IPS-15b (cell line): ENCODE results near the gene SRXN1.

Experiments
- H3K27me3 ChIP-seq: one replicate; pipeline ENCODE4 v1.6.1; 2013; ENCODE audit warnings: low read length; ENCODE audit not compliant: control insufficient read depth, insufficient read depth
- H3K36me3 ChIP-seq: one replicate; pipeline ENCODE4 v1.6.1; 2013; ENCODE audit warnings: low read length; ENCODE audit not compliant: control insufficient read depth, insufficient read depth
- H3K4me1 ChIP-seq: one replicate; pipeline ENCODE4 v1.6.1; 2013; ENCODE audit warnings: mild to moderate bottlenecking, low read length; ENCODE audit not compliant: control insufficient read depth, insufficient read depth
- H3K4me3 ChIP-seq: one replicate; pipeline ENCODE4 v1.5.1; 2013; ENCODE audit warnings: low read depth, low read length
- H3K9ac ChIP-seq: one replicate; pipeline ENCODE4 v1.6.1; 2013; ENCODE audit warnings: low read depth, mild to moderate bottlenecking, low read length
- H3K9me3 ChIP-seq: one replicate; pipeline ENCODE4 v1.6.1; 2013; ENCODE audit warnings: mild to moderate bottlenecking, low read length; ENCODE audit not compliant: control insufficient read depth, insufficient read depth

SRXN1 gene

DNA sequence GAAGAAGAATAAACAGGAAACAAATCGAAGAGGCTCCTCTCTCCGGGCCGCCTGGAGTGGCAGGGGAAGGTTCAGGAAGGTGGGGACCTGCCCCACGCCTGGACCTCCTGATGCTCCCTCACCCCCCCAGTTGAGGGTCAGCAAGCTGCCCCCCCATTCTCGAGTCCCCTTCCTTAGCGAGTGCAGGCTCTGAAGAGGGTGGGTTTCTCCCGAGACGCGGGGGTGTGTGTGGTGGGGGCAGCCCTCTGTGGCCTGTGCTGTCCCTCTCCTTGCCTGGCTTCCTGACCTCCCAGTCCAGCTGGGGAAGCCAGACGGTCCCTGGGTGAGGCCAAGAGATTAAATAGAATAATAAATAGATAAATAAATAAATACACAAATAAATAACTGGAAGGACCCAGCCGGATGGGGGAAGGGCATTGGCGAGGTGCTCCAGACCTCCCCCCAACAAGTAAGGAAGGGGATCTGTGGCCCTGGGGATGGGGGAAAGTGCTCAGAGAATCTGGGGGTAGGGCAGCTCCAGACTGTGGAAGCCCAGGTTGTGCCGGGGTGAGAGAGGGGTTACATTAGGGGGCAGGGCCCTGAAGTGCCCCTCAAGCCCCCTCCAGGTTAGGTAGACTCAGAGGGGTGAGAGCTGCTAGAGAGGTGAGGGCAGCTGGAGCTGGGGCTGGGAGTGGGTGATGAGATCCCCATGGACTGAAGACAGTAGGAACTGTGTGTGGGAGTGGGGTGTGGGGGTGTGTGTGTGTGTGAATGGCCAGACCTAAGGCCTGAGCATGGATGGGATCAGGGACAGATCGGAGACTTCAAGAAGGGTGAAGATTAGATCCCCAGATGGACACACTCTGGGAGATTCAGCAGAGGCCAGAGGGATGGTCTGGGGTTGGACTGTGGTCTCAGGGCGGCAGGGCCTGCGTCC lies 9.5 kb upstream of the SRXN1 start:
- Histone ChIP-seq H3K4me1 (peaks cover 45% of the 10 kb centered on the region), H3K36me3 (no peaks in the 10 kb centered on the region)

DNA sequence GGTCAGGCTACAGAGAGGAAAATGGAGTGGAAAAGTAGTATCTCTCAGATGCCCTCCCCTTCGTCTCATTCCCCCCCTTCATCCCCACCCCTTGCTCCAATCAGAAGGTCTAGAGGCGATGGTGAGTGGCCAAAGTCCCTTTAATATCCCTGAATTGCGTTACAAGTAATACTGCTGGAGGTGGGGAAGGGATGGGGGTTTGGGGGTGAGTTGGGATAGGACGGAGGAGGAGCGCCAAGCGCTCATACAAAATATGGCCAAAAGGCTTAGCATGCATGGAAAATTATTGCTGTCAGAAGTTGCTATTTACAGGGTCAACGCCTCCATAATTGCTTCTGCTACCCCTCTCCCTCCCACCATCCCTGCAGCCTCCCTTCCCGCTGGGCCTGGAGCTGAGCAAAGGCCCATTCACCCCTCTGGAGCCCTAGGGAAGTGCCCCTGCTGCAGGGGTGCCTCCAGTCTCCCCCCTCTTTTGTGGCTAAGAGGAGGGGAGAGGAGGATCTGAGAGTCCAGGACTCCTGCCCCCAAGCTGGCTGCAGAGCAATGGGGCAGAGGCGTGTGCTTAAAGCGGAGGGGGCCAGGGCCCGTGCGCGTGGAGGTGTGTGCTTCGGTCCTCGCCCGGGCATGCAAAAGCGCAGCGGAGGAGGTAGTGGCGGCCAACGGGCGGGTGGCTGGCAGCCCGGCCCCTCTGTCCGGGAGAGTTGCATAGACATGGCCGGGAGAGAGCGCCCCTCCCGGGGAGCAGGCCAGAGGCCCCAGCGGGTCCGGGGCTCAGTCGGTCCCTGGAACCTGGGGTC lies 8.7 kb upstream of the SRXN1 start:
- peaks cover 52% of the 10 kb centered on the region for H3K27me3 ChIP-seq
- H3K9ac ChIP-seq = no peak overlapping the region
- H3K9me3 ChIP-seq = no peaks in the 10 kb centered on the region
- peaks cover 54% of the 10 kb centered on the region for H3K4me1 ChIP-seq
- no peaks in the 10 kb centered on the region for H3K36me3 ChIP-seq
- H3K4me3 ChIP-seq = peak overlapping the region; percentile 22

More for the DNA sequence above, 9.5 kb upstream of the SRXN1 start:
- peaks cover 52% of the 10 kb centered on the region for H3K27me3 ChIP-seq
- peak overlapping the region; percentile 22 for H3K4me3 ChIP-seq
- H3K9ac ChIP-seq = no peak overlapping the region
- no peaks in the 10 kb centered on the region for H3K9me3 ChIP-seq

DNA sequence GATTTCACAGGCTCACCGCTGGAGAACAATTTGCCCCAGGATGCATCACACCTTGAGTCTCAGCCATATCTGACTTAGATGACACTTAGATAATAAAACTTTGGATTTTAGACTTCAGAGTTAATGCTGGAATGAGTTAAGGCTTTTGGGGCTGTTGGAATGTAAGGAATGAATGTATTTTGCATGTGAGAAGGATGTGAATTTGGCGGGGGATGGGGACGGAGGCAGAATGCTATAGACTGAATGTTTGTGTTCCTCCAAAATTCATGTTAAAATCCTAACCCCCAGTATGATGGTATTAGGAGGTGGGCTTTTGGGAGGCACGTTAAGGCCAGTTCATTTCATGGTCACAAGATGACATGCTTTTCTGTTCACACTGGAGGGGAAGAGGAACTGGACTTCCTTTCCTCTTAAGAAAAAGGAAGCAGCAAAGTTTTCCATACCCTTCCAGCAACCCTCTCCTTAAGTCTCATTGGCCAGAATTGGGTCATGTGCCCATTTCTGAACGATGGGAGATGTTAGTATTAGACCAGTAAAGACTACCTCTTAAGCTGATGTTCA lies 5.8 kb upstream of the SRXN1 start:
- H3K4me1 ChIP-seq = peaks cover 44% of the 10 kb centered on the region
- no peak overlapping the region for H3K9ac ChIP-seq
- peak overlapping the region; percentile 36 for H3K4me3 ChIP-seq

DNA sequence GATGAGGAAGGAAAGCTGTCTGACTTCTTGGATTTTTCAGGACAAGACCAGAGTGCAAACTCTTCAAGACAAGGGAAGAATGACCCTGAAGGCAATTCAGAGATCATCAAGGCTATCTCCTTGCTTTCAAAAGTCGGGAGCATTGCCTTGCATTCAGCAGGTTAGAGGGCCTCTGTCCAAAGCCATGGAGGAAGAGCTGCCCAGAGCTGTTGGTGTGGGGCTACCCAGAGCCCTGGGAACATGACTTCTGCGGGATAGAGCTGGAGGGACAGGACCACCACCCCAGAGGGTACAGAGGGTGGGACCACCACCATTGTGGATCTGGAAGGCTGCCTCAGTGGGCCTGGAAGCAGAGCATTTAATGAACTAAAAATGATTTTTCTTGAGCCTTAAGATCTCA lies 5.2 kb upstream of the SRXN1 start:
- Histone ChIP-seq H3K9ac (peak overlapping the region; percentile 19), H3K9me3 (no peaks in the 10 kb centered on the region), H3K27me3 (peaks cover 34% of the 10 kb centered on the region), H3K4me1 (peaks cover 44% of the 10 kb centered on the region), H3K4me3 (no peak overlapping the region), H3K36me3 (no peaks in the 10 kb centered on the region)

More for the DNA sequence above, 5.8 kb upstream of the SRXN1 start:
- H3K27me3 ChIP-seq = peaks cover 39% of the 10 kb centered on the region
- no peaks in the 10 kb centered on the region for H3K9me3 ChIP-seq
- H3K36me3 ChIP-seq = no peaks in the 10 kb centered on the region

DNA sequence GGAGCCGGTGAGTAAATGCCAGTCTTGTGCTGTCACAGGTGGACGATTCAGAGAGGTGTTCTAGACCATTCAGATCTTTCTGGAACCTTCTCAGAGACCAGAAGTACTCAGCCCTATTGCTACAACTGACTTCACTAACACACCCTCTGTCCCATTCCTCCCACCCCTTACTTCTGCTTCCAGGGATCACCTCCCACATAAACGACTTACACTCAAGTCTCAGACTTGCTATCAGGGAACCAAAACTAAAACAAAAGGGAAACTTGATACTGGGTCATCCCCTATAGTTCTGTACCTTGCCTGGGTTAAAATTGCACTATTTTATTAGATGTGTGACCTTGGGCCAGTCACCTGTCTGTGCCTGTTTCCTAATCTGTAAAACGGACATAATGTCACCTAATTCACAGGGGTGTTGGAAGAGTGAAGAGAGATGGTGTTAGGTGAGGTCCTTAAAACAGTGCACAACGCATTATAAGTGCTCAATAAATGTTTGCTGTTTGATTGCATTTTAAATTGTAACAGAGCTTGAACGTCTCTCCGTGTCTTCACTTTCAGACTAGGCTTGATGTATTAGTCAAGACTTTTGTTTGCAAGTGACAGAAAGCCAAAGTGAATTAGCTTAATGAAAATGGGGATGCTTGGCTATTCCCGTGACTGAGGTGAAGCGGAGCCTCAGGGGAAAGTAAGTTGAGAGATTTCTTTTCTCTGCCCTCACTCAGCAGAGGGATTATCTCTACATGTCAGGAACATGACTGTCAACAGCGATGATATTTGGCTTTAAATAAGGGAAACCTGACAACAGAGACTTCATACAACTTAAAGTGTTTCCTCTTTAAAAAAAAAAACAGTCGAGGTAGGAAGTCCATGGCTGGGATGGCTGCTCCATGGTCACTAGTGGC lies 3.0 kb upstream of the SRXN1 start:
- H3K9me3 ChIP-seq = no peaks in the 10 kb centered on the region
- no peak overlapping the region for H3K9ac ChIP-seq
- H3K4me3 ChIP-seq = no peak overlapping the region
- H3K27me3 ChIP-seq = peaks cover 14% of the 10 kb centered on the region
- peaks cover 36% of the 10 kb centered on the region for H3K4me1 ChIP-seq
- H3K36me3 ChIP-seq = no peaks in the 10 kb centered on the region

DNA sequence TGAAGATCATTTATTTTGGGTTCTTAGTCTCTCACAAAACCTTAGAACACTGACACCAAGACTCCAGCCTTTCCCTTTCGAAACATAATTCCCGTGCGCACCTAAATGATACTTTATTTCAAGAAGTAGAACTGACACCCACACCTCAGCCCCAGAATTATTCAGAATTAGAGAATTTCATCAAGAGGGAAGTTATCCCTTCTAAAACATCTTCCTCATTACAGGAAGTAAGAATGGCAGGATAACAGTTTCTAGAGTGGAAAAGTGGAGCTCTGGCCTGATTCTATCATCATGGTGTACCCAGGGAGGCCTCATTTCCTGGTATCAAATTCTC lies 1.4 kb upstream of the SRXN1 start:
- peaks cover 10% of the 10 kb centered on the region for H3K27me3 ChIP-seq
- H3K9ac ChIP-seq = no peak overlapping the region
- H3K4me1 ChIP-seq = peaks cover 31% of the 10 kb centered on the region
- peaks cover 8% of the 10 kb centered on the region for H3K36me3 ChIP-seq
- no peaks in the 10 kb centered on the region for H3K9me3 ChIP-seq
- H3K4me3 ChIP-seq = no peak overlapping the region

DNA sequence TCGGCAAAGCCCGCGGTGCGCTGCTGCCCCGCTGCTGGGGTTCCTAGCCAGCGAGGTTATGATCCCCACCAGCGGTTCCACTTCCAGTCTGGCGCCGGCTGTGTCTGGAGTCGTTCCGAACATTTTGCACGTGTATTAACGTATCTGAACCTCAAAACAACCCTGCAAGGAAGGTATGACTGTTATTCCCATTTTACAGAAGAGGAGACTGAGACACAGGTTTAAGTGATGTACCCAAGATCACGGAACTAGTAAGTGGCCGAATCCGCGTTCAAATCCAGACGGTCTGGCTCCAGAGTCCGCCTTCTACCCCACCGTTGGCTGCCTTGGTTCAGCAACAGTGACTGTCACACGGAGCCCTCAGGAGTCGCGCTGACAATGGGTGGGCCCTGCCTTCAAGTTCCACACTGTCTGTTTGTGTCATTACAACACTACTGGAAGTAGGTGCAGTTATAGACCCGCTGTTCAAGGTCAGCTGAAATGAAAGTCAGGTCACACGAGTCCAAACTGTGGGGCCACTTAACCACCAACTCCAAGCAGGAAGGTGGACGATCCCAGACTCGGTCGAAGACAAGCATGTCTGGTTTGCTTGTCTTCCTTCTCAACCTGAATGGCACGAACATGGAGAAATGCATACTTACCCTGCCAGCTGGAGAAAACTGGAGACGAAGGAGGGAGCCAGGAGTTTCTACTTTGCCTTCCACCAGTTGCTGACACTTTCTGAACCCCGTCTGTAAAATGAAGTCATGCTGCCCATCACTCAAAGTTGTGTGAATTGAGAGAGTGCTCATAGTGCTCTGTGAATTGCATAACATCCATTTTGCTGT lies 803 bp upstream of the SRXN1 start:
- Histone ChIP-seq H3K9me3 (no peaks in the 10 kb centered on the region), H3K4me3 (peak overlapping the region; percentile 60), H3K4me1 (peaks cover 25% of the 10 kb centered on the region), H3K27me3 (peaks cover 10% of the 10 kb centered on the region), H3K9ac (no peak overlapping the region), H3K36me3 (peaks cover 9% of the 10 kb centered on the region)

DNA sequence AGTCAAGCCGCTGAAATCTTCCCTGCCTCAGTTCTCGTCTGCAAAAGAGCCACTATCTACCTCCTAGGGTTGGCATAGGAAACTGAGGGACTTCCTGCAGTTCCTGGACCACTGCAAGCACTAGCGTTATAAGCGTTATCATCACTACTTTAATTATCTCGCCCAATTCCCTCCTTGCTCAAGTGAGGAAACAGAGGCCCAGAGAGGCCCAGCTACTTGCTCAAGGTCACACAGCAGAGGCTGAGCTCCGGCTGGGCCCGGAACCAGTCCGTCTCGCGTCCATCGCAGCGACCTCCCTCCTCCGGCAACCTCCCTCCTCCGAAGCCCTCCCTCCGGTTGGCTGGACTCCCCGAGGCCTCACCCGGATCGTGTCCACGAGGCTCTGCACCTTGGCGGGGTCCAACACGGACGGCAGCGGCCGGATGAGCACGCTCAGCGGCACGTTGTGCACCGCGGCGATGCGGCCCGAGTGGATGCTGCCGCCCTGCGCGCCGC lies 338 bp downstream of the SRXN1 start:
- H3K4me1 ChIP-seq = peaks cover 15% of the 10 kb centered on the region
- H3K36me3 ChIP-seq = peaks cover 17% of the 10 kb centered on the region
- peak overlapping the region; percentile 79 for H3K4me3 ChIP-seq
- H3K9me3 ChIP-seq = no peaks in the 10 kb centered on the region
- peak overlapping the region; percentile 32 for H3K9ac ChIP-seq
- peaks cover 10% of the 10 kb centered on the region for H3K27me3 ChIP-seq

DNA sequence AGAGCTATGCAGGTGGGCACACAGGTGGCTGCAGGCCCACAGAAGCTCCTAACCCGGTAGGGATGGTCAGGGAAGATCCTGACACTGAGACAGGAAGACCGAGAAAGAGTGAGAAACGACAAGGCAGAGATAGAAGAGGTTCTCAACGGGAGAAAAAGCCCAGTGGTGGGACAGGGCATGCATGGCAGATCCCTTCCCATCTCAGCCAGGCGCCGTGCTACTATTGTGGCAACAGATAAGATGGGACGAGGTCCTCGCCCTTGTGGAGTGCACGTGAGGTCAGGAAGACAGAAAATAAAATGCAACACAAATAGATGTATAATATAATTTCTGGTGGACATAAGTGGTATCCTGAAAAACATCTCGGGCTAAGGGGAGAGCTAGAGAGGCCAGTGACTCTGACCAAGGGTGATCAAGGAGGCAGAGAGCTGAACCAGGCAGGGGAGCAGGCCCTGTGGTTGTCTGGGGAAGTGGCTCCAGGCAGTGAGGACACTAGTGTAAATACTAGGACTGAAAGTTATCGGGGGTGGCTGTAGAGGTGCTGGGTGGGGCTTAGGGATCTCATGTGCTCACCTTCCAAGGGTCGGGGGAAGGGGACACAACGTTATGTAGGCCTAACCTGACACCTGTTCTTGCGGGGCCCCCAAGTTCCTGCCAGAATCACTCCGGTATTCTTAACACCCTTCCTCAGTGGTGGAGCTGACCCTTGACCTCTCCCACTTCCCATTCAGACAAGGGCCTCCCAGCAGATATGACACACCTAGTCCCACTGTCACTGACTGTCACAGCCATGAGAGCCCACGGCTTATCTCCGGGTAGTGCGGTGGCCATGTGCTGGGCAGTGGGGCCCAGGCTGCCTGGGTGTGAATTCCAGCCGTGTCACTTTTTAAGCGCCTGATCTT lies 1.0 kb downstream of the SRXN1 start:
- H3K9me3 ChIP-seq = no peaks in the 10 kb centered on the region
- H3K36me3 ChIP-seq = peaks cover 21% of the 10 kb centered on the region
- H3K27me3 ChIP-seq = peaks cover 10% of the 10 kb centered on the region
- H3K4me1 ChIP-seq = peaks cover 8% of the 10 kb centered on the region
- H3K9ac ChIP-seq = no peak overlapping the region
- peak overlapping the region; percentile 79 for H3K4me3 ChIP-seq

DNA sequence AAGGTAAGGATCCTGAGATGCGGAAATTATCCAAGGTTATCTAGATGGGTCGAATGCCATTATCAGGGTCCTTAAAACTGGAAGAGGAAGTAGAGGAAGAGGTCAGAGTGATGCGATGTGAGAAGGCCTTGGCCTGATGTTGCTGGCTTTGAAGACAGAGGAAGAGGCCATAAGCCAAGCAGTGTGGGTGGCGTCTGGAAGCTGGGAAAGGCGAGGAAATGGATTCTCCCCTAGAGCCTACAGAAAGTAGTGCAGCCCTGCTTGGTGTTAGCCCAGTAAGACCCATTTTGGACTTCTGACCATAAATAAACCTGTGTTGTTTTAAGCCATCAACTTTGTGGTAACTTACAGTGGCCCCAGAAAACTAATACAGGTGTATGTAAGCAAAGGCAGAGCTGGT lies 2.0 kb downstream of the SRXN1 start:
- no peak overlapping the region for H3K4me3 ChIP-seq
- peaks cover 10% of the 10 kb centered on the region for H3K27me3 ChIP-seq
- peaks cover 4% of the 10 kb centered on the region for H3K4me1 ChIP-seq
- H3K9me3 ChIP-seq = no peaks in the 10 kb centered on the region
- H3K9ac ChIP-seq = no peak overlapping the region
- peaks cover 21% of the 10 kb centered on the region for H3K36me3 ChIP-seq
